Liver (tissue), 9 donors: ENCODE measurements around the gene EIPR1. TPM values are rescaled to one million over a fixed set of nuclear protein-coding genes. Genes with fewer than 3 reads are reported as not detected.

Experiments used
- DNase-seq: peaks from one replicate; pipeline ENCODE4 v3.0.0-alpha.2; 2017; ENCODE audit warnings: low spot score
- H3K27ac ChIP-seq, 2 donors: one replicate each; pipeline ENCODE4 v1.7.0; 2013; ENCODE audit warnings: inconsistent platforms in 2 of 2, low read length in 2 of 2, control low read depth in 1 of 2, low read depth in 1 of 2, mild to moderate bottlenecking in 1 of 2
- H3K27me3 ChIP-seq, 4 donors: one replicate each; pipeline versions ENCODE4 v1.6.1 to v1.7.0; 2013; ENCODE audit warnings: low read length in 3 of 4, inconsistent platforms in 1 of 4, mild to moderate bottlenecking in 1 of 4, moderate library complexity in 1 of 4; ENCODE audit not compliant: control insufficient read depth in 4 of 4, insufficient read depth in 4 of 4
- H3K36me3 ChIP-seq, 4 donors: one replicate each; pipeline versions ENCODE4 v1.6.1 to v1.7.0; 2013; ENCODE audit warnings: low read length in 3 of 4, mild to moderate bottlenecking in 3 of 4, low read depth in 1 of 4, moderate library complexity in 1 of 4; ENCODE audit not compliant: control insufficient read depth in 4 of 4, insufficient read depth in 3 of 4
- H3K4me1 ChIP-seq, 4 donors: one replicate each; pipeline versions ENCODE4 v1.6.1 to v1.7.0; 2013; ENCODE audit warnings: low read length in 3 of 4, mild to moderate bottlenecking in 3 of 4, moderate library complexity in 1 of 4; ENCODE audit not compliant: control insufficient read depth in 4 of 4, insufficient read depth in 4 of 4
- H3K4me3 ChIP-seq, 3 donors: one replicate each; pipeline versions ENCODE4 v1.6.1 to v1.7.0; 2013; ENCODE audit warnings: low read length in 3 of 3, control low read depth in 1 of 3, low read depth in 1 of 3, mild to moderate bottlenecking in 1 of 3
- H3K9ac ChIP-seq, 2 donors: one replicate each; pipeline ENCODE4 v1.7.0; 2013; ENCODE audit warnings: low read length in 2 of 2, mild to moderate bottlenecking in 2 of 2, moderate library complexity in 2 of 2, control low read depth in 1 of 2, low read depth in 1 of 2
- H3K9me3 ChIP-seq, 4 donors: one replicate each; pipeline versions ENCODE4 v1.6.1 to v1.7.0; 2013; ENCODE audit warnings: low read length in 3 of 4; ENCODE audit not compliant: control insufficient read depth in 4 of 4
- EGR1 ChIP-seq, 2 donors: IDR thresholded peaks; 2 replicates each; pipeline ENCODE4 v1.6.1; 2016 to 2018; ENCODE audit warnings: antibody characterized with exemption in 2 of 2, low read depth in 2 of 2
- FOXA1 ChIP-seq: IDR thresholded peaks from 2 replicates; pipeline ENCODE4 v1.6.1; 2016; ENCODE audit warnings: antibody characterized with exemption
- FOXA2 ChIP-seq: IDR thresholded peaks from 2 replicates; pipeline ENCODE4 v1.6.1; 2016; ENCODE audit warnings: antibody characterized with exemption
- GABPA ChIP-seq, 2 donors: IDR thresholded peaks in 1 of 2; conservative IDR thresholded peaks in 1 of 2; 2 replicates each; pipeline ENCODE4 v1.6.1; 2016; ENCODE audit warnings: antibody characterized with exemption in 2 of 2, mild to moderate bottlenecking in 1 of 2, moderate library complexity in 1 of 2
- HNF4A ChIP-seq, 2 donors: conservative IDR thresholded peaks; 2 replicates each; pipeline ENCODE4 v1.6.1; 2016; ENCODE audit warnings: antibody characterized with exemption in 2 of 2, mild to moderate bottlenecking in 2 of 2
- HNF4G ChIP-seq: IDR thresholded peaks from 2 replicates; pipeline ENCODE4 v1.6.1; 2016; ENCODE audit warnings: antibody characterized with exemption
- JUND ChIP-seq, 2 donors: IDR thresholded peaks; 2 replicates each; pipeline ENCODE4 v1.6.1; 2016; ENCODE audit warnings: antibody characterized with exemption in 2 of 2
- NR2F2 ChIP-seq: IDR thresholded peaks from 2 replicates; pipeline ENCODE4 v1.6.1; 2016; ENCODE audit warnings: antibody characterized with exemption
- RAD21 ChIP-seq, 2 donors: IDR thresholded peaks; 2 replicates each; pipeline ENCODE4 v1.6.1; 2016; ENCODE audit warnings: antibody characterized with exemption in 2 of 2, mild to moderate bottlenecking in 2 of 2
- TAF1 ChIP-seq: conservative IDR thresholded peaks from 2 replicates; pipeline ENCODE4 v1.6.1; 2016; ENCODE audit warnings: antibody characterized with exemption, mild to moderate bottlenecking
- YY1 ChIP-seq: IDR thresholded peaks from 2 replicates; pipeline ENCODE4 v1.6.1; 2016; ENCODE audit warnings: antibody characterized with exemption, mild to moderate bottlenecking
- WGBS: extraction: QIAGEN DNeasy Blood & Tissue Kit; methylation state at CpG from one replicate; pipeline ENCODE4 v1.1.7; 2013; 5-methylcytosine and 5-hydroxymethylcytosine counted together
- polyA plus RNA-seq, 2 donors: library from polyadenylated mRNA; stranded (reverse) in 1 of 2; unstranded in 1 of 2; fragments of 200-250 nt in 1 of 2; fragments of >200 nt in 1 of 2; fragmentation: Nextera tagmentation in 1 of 2; extraction: Ambion mirVana in 1 of 2; gene quantifications; one replicate each; pipeline versions ENCODE4 v1.2.1 to v1.2.3, GENCODE V29; 2013 to 2015
- total RNA-seq, 2 donors: library from RNA; depleted of rRNA; stranded (reverse); fragments of >200 nt; gene quantifications; one replicate each; pipeline ENCODE4 v1.2.3, GENCODE V29; 2014
- TF ChIP-seq, protein P1 (sequence below): fragments of 150-350 bp; IDR thresholded peaks from 2 replicates; pipeline ENCODE4 v1.5.1; 2017; ENCODE audit warnings: improper control_type of control experiment, low read depth, low read length; ENCODE audit not compliant: missing input control
- TF ChIP-seq, protein P2 (sequence below): IDR thresholded peaks from 2 replicates; pipeline ENCODE4 v1.6.1; 2016; ENCODE audit warnings: antibody characterized with exemption
- TF ChIP-seq, protein P3 (sequence below): IDR thresholded peaks from 2 replicates; pipeline ENCODE4 v1.6.1; 2016; ENCODE audit warnings: antibody characterized with exemption
- TF ChIP-seq, protein P4 (sequence below): IDR thresholded peaks from 2 replicates; pipeline ENCODE4 v1.6.1; 2016; ENCODE audit warnings: antibody characterized with exemption
- TF ChIP-seq, protein P5 (sequence below): IDR thresholded peaks from 2 replicates; pipeline ENCODE4 v1.6.1; 2016; ENCODE audit warnings: antibody characterized with exemption, mild to moderate bottlenecking
- donor health status: healthy.
- donor health status: healthy.
- donor health status: healthy.
- donor health status: healthy.
- donor health status: healthy.

Gene EIPR1
- total and polyA plus RNA-seq, 4 donors = 7.6 to 12.1 (median 11.4) TPM

DNA sequence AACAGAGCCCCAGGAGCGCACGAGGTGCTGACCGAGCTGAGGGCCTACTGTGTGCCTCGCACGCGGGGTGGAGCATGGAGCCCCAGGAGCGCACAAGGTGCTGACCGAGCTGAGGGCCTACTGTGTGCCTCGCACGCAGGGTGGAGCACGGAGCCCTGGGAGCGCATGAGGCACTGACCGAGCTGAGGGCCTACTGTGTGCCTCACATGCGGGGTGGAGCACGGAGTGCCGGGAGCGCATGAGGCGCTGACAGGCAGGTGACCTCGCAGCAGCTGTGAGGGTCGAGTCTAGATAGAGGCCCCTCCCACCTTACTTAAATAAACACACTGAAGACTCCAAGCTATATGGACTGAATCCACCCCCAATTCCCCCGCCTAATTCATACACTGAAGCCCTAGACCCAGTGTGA lies 60.3 kb downstream of the EIPR1 start:
- H3K27ac ChIP-seq = no peak overlapping the region
- H3K9ac ChIP-seq = no peak overlapping the region
- DNase-seq = no peak
- H3K4me1 ChIP-seq = peaks cover 0 to 2% (median 0%) of the 10 kb centered on the region in 4 donors
- H3K27me3 ChIP-seq = no peaks in the 10 kb centered on the region
- 96% methylated on average over 21 of the region's 21 CpGs for WGBS
- TF ChIP-seq, protein P1, sequence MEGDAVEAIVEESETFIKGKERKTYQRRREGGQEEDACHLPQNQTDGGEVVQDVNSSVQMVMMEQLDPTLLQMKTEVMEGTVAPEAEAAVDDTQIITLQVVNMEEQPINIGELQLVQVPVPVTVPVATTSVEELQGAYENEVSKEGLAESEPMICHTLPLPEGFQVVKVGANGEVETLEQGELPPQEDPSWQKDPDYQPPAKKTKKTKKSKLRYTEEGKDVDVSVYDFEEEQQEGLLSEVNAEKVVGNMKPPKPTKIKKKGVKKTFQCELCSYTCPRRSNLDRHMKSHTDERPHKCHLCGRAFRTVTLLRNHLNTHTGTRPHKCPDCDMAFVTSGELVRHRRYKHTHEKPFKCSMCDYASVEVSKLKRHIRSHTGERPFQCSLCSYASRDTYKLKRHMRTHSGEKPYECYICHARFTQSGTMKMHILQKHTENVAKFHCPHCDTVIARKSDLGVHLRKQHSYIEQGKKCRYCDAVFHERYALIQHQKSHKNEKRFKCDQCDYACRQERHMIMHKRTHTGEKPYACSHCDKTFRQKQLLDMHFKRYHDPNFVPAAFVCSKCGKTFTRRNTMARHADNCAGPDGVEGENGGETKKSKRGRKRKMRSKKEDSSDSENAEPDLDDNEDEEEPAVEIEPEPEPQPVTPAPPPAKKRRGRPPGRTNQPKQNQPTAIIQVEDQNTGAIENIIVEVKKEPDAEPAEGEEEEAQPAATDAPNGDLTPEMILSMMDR = no peak
- TF ChIP-seq HNF4G = no peak
- no peak for TF ChIP-seq EGR1 (IDR thresholded peaks at IDR 0.05; ENCODE audit: low read depth in 2 of 2)
- TF ChIP-seq FOXA1 = no peak
- no peak for TF ChIP-seq HNF4A (conservative IDR thresholded peaks at IDR 0.05)
- TF ChIP-seq, protein P2, sequence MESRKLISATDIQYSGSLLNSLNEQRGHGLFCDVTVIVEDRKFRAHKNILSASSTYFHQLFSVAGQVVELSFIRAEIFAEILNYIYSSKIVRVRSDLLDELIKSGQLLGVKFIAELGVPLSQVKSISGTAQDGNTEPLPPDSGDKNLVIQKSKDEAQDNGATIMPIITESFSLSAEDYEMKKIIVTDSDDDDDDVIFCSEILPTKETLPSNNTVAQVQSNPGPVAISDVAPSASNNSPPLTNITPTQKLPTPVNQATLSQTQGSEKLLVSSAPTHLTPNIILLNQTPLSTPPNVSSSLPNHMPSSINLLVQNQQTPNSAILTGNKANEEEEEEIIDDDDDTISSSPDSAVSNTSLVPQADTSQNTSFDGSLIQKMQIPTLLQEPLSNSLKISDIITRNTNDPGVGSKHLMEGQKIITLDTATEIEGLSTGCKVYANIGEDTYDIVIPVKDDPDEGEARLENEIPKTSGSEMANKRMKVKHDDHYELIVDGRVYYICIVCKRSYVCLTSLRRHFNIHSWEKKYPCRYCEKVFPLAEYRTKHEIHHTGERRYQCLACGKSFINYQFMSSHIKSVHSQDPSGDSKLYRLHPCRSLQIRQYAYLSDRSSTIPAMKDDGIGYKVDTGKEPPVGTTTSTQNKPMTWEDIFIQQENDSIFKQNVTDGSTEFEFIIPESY = no peak
- TF ChIP-seq YY1 = no peak
- TF ChIP-seq RAD21 (IDR thresholded peaks at IDR 0.05) = no peak
- no peak for TF ChIP-seq FOXA2
- no peak for TF ChIP-seq TAF1
- no peak for TF ChIP-seq JUND (IDR thresholded peaks at IDR 0.05)
- TF ChIP-seq, protein P3, sequence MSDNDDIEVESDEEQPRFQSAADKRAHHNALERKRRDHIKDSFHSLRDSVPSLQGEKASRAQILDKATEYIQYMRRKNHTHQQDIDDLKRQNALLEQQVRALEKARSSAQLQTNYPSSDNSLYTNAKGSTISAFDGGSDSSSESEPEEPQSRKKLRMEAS = no peak
- TF ChIP-seq GABPA (IDR thresholded peaks at IDR 0.05 in 1 of 2, conservative IDR thresholded peaks at IDR 0.05 in 1 of 2) = no peak
- peaks cover 0 to 5% (median 4%) of the 10 kb centered on the region in 4 donors for H3K36me3 ChIP-seq
- H3K9me3 ChIP-seq = no peaks in the 10 kb centered on the region
- no peak overlapping the region for H3K4me3 ChIP-seq

DNA sequence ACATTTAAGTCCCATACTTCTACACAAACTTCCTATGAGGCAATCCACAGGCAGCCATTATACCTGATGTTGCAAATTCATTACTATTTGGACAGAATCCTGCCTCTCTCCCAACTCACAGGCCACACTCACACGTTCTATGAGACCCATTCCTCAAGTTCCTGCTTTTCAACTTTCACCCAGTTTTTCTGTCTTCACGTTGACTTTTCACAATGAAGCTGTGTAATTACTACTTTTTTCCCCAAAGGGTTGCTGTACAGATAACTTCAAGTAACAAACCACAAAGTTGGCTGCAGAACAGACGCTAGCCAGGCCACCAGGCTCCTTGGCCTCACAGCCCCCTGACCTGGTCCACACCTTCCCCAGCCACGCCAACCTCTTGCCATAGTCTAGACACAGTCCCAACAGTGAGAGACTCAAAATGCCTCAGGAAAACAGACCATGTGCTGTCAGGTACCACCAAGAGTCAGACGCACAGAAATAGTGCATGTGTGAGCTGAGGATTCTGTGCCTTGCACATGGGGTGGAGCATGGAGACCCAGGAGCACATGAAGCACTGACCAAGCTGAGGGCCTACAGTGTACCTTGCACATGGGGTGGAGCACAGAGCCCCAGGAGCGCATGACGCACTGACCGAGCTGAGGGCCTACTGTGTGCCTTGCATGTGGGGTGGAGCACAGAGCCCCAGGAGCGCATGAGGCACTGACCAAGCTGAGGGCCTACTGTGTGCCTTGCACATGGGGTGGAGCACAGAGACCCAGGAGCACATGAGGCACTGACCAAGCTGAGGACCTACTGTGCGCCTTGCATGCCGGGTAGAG lies 61.0 kb downstream of the EIPR1 start:
- Histone ChIP-seq H3K9ac (no peak overlapping the region), H3K36me3 (peaks cover 0 to 5% (median 4%) of the 10 kb centered on the region in 4 donors), H3K4me3 (no peak overlapping the region), H3K4me1 (peaks cover 0 to 2% (median 0%) of the 10 kb centered on the region in 4 donors), H3K27me3 (no peaks in the 10 kb centered on the region), H3K9me3 (no peaks in the 10 kb centered on the region), H3K27ac (no peak overlapping the region)
- 97% methylated on average over 11 of the region's 11 CpGs for WGBS
- DNase-seq = no peak
- TF ChIP-seq, protein P4, sequence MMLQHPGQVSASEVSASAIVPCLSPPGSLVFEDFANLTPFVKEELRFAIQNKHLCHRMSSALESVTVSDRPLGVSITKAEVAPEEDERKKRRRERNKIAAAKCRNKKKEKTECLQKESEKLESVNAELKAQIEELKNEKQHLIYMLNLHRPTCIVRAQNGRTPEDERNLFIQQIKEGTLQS = no peak
- TF ChIP-seq FOXA2 (no peak), EGR1 (IDR thresholded peaks at IDR 0.05; ENCODE audit: low read depth in 2 of 2) (no peak), FOXA1 (no peak), NR2F2 (no peak), TAF1 (no peak), RAD21 (IDR thresholded peaks at IDR 0.05) (no peak), YY1 (no peak), HNF4A (conservative IDR thresholded peaks at IDR 0.05) (no peak)
- TF ChIP-seq, protein P5, sequence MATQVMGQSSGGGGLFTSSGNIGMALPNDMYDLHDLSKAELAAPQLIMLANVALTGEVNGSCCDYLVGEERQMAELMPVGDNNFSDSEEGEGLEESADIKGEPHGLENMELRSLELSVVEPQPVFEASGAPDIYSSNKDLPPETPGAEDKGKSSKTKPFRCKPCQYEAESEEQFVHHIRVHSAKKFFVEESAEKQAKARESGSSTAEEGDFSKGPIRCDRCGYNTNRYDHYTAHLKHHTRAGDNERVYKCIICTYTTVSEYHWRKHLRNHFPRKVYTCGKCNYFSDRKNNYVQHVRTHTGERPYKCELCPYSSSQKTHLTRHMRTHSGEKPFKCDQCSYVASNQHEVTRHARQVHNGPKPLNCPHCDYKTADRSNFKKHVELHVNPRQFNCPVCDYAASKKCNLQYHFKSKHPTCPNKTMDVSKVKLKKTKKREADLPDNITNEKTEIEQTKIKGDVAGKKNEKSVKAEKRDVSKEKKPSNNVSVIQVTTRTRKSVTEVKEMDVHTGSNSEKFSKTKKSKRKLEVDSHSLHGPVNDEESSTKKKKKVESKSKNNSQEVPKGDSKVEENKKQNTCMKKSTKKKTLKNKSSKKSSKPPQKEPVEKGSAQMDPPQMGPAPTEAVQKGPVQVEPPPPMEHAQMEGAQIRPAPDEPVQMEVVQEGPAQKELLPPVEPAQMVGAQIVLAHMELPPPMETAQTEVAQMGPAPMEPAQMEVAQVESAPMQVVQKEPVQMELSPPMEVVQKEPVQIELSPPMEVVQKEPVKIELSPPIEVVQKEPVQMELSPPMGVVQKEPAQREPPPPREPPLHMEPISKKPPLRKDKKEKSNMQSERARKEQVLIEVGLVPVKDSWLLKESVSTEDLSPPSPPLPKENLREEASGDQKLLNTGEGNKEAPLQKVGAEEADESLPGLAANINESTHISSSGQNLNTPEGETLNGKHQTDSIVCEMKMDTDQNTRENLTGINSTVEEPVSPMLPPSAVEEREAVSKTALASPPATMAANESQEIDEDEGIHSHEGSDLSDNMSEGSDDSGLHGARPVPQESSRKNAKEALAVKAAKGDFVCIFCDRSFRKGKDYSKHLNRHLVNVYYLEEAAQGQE = no peak
- TF ChIP-seq, protein P3 = no peak
- TF ChIP-seq, protein P2 = no peak
